DMS 273 treated with DMSO at 0.1 percent for 48 hours (cell line): ENCODE results near the gene AP3B2.

Experiments
- DNase-seq: peaks from one replicate; lab custom pipeline; 2025; lab: John Stamatoyannopoulos, UW

The AP3B2 gene

GRCh38 chr15:82692171-82692570, 17.5 kb downstream of the AP3B2 start:
- no peak for DNase-seq

DNA sequence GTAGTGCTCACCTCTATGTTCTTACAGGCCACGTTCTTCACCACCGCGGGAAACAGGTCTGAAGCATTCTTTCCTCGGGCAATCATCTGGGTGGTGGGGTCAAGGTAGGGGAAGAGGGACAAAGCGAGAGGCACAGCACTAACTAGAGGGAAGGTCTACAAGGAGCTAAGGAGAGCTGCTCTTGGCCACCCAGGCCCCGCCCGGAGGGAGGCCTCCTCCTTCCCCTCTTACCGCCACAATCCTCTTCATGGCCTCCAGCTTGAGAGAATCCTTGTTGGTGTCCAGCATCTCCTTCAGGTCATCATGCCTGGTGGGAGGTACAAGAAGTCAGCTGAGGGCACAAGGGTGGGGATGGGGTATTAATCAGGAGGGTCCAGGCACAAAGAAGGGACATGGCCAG, 20.5 kb downstream of the AP3B2 start:
- no peak for DNase-seq

DNA sequence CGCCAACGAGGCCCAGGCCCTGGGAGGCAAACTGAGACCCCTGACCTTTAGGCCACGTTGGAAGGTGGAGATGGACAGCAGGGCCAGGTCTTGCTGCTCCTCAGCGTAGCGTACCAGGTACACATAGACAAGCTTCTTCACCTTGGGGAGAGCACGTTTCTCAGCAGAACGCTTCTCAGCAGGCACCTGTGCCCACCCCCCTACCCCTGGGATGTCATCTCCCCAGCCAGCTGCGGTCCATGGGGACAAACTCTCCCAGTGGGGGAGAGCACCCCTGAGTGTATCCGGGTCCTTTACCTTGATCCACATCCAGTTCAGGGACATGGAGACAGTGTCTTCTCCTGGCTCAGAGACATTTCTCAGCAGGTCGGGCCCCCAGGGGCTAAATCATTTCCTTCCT, 21.0 kb downstream of the AP3B2 start:
- DNase-seq: no peak

- no peak for DNase-seq
These were observed 28.3 kb downstream of the AP3B2 start for GRCh38 chr15:82681371-82681770.

DNA sequence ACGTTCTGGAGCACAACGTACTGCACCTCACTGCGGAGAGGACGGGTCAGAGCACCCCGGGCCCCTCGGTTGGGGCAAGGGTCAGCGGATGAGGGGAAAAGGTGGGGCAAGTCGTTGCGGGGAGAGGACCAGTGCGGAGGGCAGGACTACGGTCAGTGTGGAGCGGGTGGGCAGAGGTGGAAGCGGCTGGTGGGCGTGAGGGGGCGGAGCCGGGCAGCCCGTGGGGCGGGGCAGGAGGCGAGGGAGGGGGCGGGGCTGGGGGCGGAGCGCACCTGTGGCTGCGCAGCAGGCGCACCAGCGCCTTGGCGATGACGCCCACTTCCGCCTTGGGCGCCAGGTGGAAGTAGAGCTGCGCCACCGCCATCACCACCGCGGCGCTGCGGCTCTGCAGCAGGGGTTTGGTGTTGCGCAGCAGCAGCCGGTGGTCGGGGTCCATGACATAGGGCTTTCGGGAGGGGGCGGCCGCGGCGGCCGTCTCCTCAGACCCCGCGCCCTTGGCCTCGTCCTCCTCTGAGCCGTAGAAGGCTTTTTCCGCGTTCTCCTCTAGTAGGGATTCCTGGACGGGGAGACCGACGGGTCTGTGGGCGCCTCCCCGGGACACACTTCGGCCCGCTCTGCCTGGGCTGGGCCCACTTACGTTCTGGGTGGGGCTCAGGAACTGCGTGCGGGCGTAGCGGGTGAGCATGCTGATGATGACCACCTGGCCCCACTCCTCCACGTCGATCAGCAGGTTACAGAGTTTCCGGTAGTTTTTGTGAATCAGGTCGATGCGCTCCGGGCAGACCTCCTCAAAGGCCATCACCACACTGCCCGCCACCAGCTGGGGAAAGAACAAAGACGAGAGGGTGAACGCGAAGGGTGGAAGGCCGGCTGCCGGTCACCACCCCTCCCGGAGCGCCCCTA, 29.2 kb downstream of the AP3B2 start:
- DNase-seq: no peak

DNA sequence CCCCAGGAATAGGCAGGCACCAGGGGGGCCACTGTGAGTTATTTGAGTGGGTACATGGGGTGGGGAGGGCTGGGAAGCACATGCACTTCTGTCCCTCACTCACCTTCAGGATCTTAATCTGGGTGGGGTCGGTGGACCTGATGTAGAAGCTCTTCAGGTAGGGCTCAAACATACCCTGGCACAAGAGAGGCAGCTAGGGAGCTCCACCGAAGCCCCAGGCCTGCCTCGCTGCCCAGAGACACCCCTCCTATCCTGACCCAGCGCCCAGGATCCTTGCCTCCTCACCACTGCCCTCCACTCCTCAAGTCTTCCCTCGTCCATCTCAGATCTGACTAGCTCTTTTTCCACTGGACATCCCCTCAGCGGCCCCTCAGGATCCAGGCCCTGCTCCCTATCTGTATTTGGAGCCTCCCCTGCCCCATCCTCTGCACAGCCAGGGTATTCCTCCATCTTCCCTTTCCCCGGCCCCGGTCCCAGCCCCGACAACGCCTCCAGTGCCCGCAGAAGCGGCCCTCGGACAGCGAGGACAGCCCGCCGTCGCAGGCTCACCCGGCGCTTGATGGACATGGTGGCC, 30.0 kb downstream of the AP3B2 start:
- no peak for DNase-seq

DNA sequence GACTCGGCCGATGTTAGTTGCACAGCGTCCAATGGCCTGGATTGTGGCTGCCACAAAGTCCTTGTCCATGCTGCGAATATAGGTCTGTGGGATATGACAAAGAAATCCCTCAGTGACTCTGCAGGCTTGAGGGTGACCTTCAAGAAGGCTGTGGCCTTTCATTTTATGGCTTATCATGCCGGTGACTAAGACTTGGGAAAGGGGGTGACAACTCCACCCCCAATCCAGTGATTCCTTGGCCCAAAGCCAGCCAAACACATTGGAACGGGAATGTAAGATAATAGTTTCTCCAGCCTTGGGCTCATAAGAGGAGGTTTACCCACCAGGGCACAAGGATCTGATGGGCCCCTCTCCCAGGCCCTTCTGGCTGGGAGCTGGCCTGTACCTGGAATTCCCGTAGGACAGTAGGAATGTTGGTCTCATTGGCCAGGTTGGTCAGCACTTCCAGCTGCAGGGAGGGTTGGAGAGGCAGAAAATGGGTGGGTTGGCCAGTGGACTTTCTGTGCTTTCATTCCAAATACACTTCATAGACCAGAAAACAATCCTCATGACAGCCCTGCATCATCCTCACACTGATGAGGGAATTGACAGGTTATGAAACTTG, 31.9 kb downstream of the AP3B2 start:
- DNase-seq: no peak

DNA sequence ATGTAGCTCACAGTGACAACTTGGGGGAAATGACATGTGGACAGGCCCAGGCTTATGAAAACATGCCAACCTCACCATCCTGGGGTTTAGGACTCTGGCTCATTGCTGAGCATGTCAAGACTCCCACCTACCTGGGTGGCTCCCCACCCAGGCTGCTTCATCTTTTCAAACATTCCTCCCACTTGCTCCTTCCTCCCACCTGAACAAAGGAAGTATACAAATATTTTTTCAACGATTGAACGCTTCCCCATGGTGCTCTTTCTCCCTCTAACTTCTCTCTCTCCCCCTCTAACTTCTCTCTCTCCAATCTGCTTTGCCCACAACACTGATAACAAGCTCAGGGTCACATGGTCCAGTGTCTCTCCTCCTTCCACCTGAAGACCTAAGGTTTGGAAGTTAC, 34.8 kb downstream of the AP3B2 start:
- DNase-seq: no peak

- no peak for DNase-seq
These were observed 39.0 kb downstream of the AP3B2 start for GRCh38 chr15:82670699-82671098.

GRCh38 chr15:82666606-82667005, 43.1 kb downstream of the AP3B2 start:
- no peak for DNase-seq

- DNase-seq: no peak
These were observed 45.7 kb downstream of the AP3B2 start for GRCh38 chr15:82664021-82664420.

DNA sequence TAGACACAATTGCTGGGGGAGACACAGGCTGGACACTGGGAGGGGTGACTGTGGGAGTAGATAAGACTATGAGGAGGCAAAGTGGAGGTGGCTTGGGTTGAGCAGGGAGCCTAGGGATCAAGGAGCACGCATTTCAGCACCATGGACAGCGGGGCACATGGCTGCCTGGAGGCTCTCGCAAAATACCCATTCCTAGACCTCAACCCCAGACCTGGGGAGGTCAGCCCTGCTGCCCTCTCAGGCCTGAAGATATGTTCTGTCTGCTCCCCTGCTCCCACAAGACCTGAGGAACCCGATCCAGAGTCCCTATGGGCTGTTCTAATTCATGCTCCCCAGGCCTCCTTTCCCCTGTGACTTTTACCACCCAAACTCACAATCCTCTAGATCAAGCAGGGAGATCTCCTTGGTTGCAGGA, 46.5 kb downstream of the AP3B2 start:
- no peak for DNase-seq

DNA sequence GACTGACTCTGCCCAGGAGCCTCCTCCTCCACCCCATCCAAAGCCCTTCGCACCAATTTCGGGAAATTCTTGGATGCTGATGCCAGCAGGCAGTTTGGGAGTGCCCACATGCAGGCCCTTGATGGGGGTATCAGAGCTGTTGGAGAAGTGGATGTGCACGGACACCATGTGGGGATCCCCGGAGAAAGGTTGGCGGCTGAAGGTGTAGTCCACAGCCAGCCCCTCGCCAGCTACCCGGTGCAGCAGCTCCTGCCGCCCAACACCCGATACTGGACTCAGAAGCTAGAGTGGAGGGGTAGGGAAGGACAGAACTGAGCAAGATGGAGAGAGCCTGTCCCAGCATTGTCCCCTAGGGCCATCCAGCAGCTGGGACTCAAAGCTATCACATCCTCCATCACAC, 47.0 kb downstream of the AP3B2 start:
- no peak for DNase-seq

- no peak for DNase-seq
These were observed 49.3 kb downstream of the AP3B2 start for GRCh38 chr15:82660378-82660777.

- DNase-seq: no peak
These were observed 52.9 kb downstream of the AP3B2 start for GRCh38 chr15:82656641-82657266.

DNA sequence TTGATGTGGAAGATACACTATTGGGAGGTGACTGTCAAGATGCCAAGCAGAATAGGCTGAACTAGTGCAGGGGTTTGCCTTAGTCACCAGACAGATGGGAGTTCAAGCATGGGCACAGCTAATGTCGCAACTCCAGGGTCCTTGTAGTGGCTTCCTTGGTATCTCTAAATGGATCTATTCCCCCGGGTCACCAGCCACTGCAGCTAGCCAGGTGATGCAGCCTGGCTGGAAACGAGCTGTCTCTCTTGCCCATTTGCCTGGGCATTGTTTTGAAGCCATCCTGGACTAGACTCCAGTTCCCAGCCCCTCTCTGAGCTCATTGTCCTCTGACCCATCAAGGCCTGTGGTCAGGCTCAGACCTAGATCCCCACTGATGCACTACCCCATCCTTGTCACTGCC, 54.1 kb downstream of the AP3B2 start:
- DNase-seq: no peak

DNA sequence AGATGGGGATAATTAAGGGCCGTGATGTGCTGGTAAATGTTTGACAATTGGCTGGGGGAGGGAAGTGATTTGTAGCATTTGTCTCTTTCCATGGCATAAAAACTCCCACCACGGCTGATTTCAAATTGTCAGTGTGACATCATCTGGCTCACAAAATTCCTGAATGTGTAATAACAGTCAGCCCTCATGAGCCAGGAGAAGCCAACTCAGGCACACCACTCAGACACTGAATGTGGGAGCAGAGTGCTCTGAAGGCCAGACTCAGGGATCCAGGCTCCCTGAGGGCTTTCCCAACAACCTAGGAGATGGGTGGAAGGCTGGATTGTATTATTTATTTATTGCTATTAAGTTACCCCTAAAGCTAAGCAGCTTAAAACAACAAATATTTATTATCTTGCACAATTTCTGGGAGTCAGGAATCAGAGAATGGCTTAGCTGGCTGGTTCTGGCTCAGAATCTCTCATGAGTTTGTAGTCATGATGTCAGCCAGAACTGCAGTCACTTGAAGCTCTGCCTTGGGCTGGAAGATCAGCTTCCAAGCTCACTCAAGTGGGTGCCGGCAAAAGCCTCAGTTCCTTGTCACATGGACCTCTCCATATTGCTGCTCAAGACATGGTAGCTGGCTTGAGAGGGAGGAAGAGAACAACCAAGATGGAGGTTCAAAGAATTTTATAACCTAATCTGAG, 56.0 kb downstream of the AP3B2 start:
- DNase-seq: no peak

GRCh38 chr15:82651708-82652107, 58.0 kb downstream of the AP3B2 start:
- no peak for DNase-seq

DNA sequence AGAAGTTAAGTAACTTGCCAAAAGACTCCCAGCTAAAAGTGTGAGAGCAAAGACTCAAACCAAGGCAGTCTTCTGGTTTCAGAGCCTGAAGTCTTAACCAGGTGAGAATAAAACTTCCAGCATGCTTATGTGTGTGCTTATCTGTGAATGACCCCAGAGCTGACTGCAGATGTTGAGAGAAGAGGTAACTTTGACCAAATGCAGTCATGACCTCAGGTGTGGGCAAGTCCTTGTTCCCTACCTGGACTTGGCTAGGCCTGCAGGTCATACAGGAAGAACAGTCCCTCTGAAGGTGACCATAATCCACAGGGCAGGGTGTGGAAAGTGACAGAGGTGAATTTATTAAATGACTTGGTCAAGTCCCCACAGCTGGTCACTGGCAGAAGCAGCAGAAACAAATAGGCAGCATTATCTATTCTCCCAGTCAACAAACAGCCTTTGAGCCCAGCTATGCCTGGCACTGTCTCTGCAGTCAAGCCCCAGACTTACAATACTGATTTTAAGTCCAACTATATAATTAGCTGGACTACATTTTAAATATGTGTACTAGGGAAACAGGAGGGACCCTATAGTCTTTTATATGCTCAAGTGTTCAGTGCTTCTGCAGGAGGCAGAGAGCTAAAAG, 59.5 kb downstream of the AP3B2 start:
- DNase-seq: no peak

GRCh38 chr15:82649226-82649999, 60.3 kb downstream of the AP3B2 start:
- DNase-seq: no peak
